ENCODE results near the gene THEM5. TPM values are rescaled to one million over a fixed set of nuclear protein-coding genes. Genes with fewer than 3 reads are reported as not detected.

Gene THEM5
- total RNA-seq, 1 experiment from 2014 or later: not detected

GRCh38 chr1:151822404-151822803, 31.1 kb downstream of the THEM5 start:
- DNase-seq (ENCODE audit: low read depth, low spot score): no peak
- no peak overlapping the region for H3K9ac ChIP-seq (ENCODE audit: low read length)
- no peaks in the 10 kb centered on the region for H3K9me3 ChIP-seq (ENCODE audit: control insufficient read depth in 1 of 2, insufficient read depth in 1 of 2, low read depth in 1 of 2, low read length in 2 of 2)
- peaks cover 5 to 10% of the 10 kb centered on the region in 2 experiments; a peak in 2 of 4 replicates for H3K4me1 ChIP-seq (ENCODE audit: control insufficient read depth in 1 of 2, insufficient read depth in 2 of 2, low read length in 2 of 2)
- H3K27me3 ChIP-seq (ENCODE audit: insufficient read depth, low read length): no peaks in the 10 kb centered on the region
- no peak for TF ChIP-seq REST (IDR thresholded peaks at IDR 0.05; ENCODE audit: low read depth)
- no peak for TF ChIP-seq YY1 (IDR thresholded peaks at IDR 0.05; ENCODE audit: extremely low read depth, insufficient replicate concordance, low read depth, low read length)
- TF ChIP-seq EGR1 (IDR thresholded peaks at IDR 0.05; ENCODE audit: low read depth): no peak
- no peak for TF ChIP-seq SIN3A (IDR thresholded peaks at IDR 0.05; ENCODE audit: low read depth)
- no peak for TF ChIP-seq EZH2 (IDR thresholded peaks at IDR 0.05)
- TF ChIP-seq ELF1 (IDR thresholded peaks at IDR 0.05; ENCODE audit: borderline replicate concordance, low read depth): no peak
- no peak for TF ChIP-seq ZNF274 (IDR thresholded peaks at IDR 0.05; ENCODE audit: low read depth, low read length)
- TF ChIP-seq EZH2phosphoT487 (IDR thresholded peaks at IDR 0.05; ENCODE audit: borderline replicate concordance): no peak
- no peak for TF ChIP-seq CEBPB (IDR thresholded peaks at IDR 0.05; ENCODE audit: low read depth)
- TF ChIP-seq TCF7L2 (IDR thresholded peaks at IDR 0.05; ENCODE audit: borderline replicate concordance, extremely low read depth, insufficient read depth, insufficient read length): no peak
- no peak for TF ChIP-seq CTCF (IDR thresholded peaks at IDR 0.05 in 2 of 3, conservative IDR thresholded peaks at IDR 0.05 in 1 of 3; ENCODE audit: borderline replicate concordance in 1 of 3, insufficient read depth in 1 of 3, low read depth in 2 of 3, low read length in 2 of 3)
- TF ChIP-seq SRF (IDR thresholded peaks at IDR 0.05; ENCODE audit: low read depth): no peak
- TF ChIP-seq SP1 (IDR thresholded peaks at IDR 0.05; ENCODE audit: low read depth): no peak
- TF ChIP-seq ATF3 (IDR thresholded peaks at IDR 0.05): no peak
- no peak for TF ChIP-seq CBX3 (IDR thresholded peaks at IDR 0.05; ENCODE audit: low read depth)
- no peak for TF ChIP-seq FOSL1 (IDR thresholded peaks at IDR 0.05; ENCODE audit: low read depth)
- no peak for TF ChIP-seq RAD21 (IDR thresholded peaks at IDR 0.05; ENCODE audit: low read depth)
- no peak for TF ChIP-seq POLR2A (IDR thresholded peaks at IDR 0.05; ENCODE audit: borderline replicate concordance, extremely low read depth, insufficient read depth, insufficient read length)
- TF ChIP-seq JUND (IDR thresholded peaks at IDR 0.05): no peak
- ChIA-PET POLR2A (no interaction called here), RAD21 (ENCODE audit: low non-redundant PET in 1 of 2, low total read pairs in 2 of 2, uncharacterized antibody in 2 of 2, unreplicated experiment in 2 of 2) (no interaction called here), CTCF (no interaction called here)
- H3K9me2 ChIP-seq (ENCODE audit: insufficient read depth): no peaks in the 10 kb centered on the region
- no peak overlapping the region for H2AFZ ChIP-seq (ENCODE audit: low read depth, low read length, poor library complexity, severe bottlenecking)
- no TSS peak for BruUV-seq (replicated peaks)
- no peak overlapping the region for H3K27ac ChIP-seq (ENCODE audit: low read depth, low read length)
- H3K79me2 ChIP-seq (ENCODE audit: insufficient read depth, low read length): no peaks in the 10 kb centered on the region
- H3K4me3 ChIP-seq (replicated peaks in 1 of 2; ENCODE audit: low read depth in 1 of 2, low read length in 2 of 2): no peak overlapping the region
- no peaks in the 10 kb centered on the region for H4K20me1 ChIP-seq (ENCODE audit: insufficient read depth)
- no peaks in the 10 kb centered on the region for H3K36me3 ChIP-seq (ENCODE audit: control insufficient read depth in 1 of 2, insufficient read depth in 2 of 2, low read length in 2 of 2)
- no peak for ATAC-seq
- intact Hi-C loops (cut with micrococcal nuclease): no loop called here
- H3K4me2 ChIP-seq (ENCODE audit: low read length): no peak overlapping the region
